HL-60 (cell line): ENCODE measurements around the gene CCDC192.
A peak's percentile ranks its signal among the peaks of the same experiment; 100 is the strongest.

ENCODE experiments used
- DNase-seq, 2 experiments: peaks; one replicate each; pipeline ENCODE4 v3.0.0-alpha.2; 2010 to 2020; ENCODE audit warnings: low read depth in 1 of 2, low spot score in 1 of 2
- H3K27ac ChIP-seq: fragments of 250-450 bp; sonication (Bioruptor Pico); replicated peaks from 2 replicates; pipeline ENCODE4 v1.5.1; 2020; ENCODE audit warnings: mild to moderate bottlenecking, moderate library complexity
- H3K27me3 ChIP-seq: fragments of 250-450 bp; sonication (Bioruptor Pico); 2 replicates; pipeline ENCODE4 v1.5.1; 2021; ENCODE audit warnings: mild to moderate bottlenecking, moderate library complexity; ENCODE audit not compliant: insufficient read depth, poor library complexity, severe bottlenecking
- H3K4me3 ChIP-seq: replicated peaks from 2 replicates; pipeline ENCODE4 v1.5.1; 2011; ENCODE audit warnings: mild to moderate bottlenecking, control low read depth, low read length; ENCODE audit not compliant: insufficient read depth
- CTCF ChIP-seq: IDR thresholded peaks from one replicate; pipeline ENCODE4 v1.5.1; 2011; ENCODE audit warnings: low read length, control low read depth, inconsistent platforms; ENCODE audit not compliant: insufficient read depth
- GABPA ChIP-seq: IDR thresholded peaks from 2 replicates; pipeline ENCODE4 v1.6.1; 2012; ENCODE audit warnings: low read depth
- POLR2AphosphoS5 ChIP-seq: IDR thresholded peaks from 2 replicates; pipeline ENCODE4 v1.6.1; 2012; ENCODE audit warnings: low read depth
- REST ChIP-seq: IDR thresholded peaks from 2 replicates; pipeline ENCODE4 v1.6.1; 2012; ENCODE audit warnings: low read depth; ENCODE audit not compliant: insufficient replicate concordance
- SPI1 ChIP-seq: IDR thresholded peaks from 2 replicates; pipeline ENCODE4 v1.6.1; 2012; ENCODE audit warnings: low read depth, mild to moderate bottlenecking, borderline replicate concordance

CCDC192 gene

GRCh38 chr5:127875235-127876021, 172.2 kb downstream of the CCDC192 start:
- Histone ChIP-seq H3K27ac (no peak overlapping the region), H3K27me3 (no peaks in the 10 kb centered on the region), H3K4me3 (no peak overlapping the region)
- DNase-seq: no peak
- TF ChIP-seq SPI1 (no peak), REST (no peak), CTCF (no peak)

GRCh38 chr5:127876384-127876783, 173.2 kb downstream of the CCDC192 start:
- H3K27me3 ChIP-seq: no peaks in the 10 kb centered on the region
- TF ChIP-seq GABPA (no peak), REST (no peak), CTCF (no peak), SPI1 (no peak), POLR2AphosphoS5 (no peak)
- no peak overlapping the region for H3K4me3 ChIP-seq
- no peak for DNase-seq
- no peak overlapping the region for H3K27ac ChIP-seq

- no peak overlapping the region for H3K27ac ChIP-seq
- peak in 1 of 2 experiments; percentile 22 for DNase-seq
- no peak overlapping the region for H3K4me3 ChIP-seq
- no peaks in the 10 kb centered on the region for H3K27me3 ChIP-seq
- TF ChIP-seq REST: no peak
- no peak for TF ChIP-seq SPI1
- TF ChIP-seq CTCF: no peak
- no peak for TF ChIP-seq GABPA
- TF ChIP-seq POLR2AphosphoS5: no peak
Observed at GRCh38 chr5:127878174-127878750, 175.1 kb downstream of the CCDC192 start.
